ENCODE results near the gene JCAD.

DNA sequence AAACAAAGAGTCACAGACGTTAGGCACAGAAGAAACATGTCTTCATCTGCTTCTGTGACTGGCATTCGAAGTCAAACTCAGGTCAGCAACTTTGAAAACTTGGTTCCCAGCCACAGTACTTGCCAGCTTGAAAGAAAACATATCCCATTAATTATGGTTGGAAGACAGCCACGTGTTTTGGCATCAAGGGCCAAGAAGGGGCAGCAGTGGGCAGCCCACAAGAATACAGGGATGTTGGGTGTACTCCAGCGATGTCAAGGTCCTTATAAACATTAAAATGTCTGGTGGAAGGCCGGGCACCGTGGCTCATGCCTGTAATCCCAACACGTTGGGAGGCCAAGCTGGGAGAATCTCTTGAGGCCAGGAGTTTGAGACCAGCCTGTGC is 29.5 kb downstream of the JCAD start:
- TF ChIP-seq, protein P1, sequence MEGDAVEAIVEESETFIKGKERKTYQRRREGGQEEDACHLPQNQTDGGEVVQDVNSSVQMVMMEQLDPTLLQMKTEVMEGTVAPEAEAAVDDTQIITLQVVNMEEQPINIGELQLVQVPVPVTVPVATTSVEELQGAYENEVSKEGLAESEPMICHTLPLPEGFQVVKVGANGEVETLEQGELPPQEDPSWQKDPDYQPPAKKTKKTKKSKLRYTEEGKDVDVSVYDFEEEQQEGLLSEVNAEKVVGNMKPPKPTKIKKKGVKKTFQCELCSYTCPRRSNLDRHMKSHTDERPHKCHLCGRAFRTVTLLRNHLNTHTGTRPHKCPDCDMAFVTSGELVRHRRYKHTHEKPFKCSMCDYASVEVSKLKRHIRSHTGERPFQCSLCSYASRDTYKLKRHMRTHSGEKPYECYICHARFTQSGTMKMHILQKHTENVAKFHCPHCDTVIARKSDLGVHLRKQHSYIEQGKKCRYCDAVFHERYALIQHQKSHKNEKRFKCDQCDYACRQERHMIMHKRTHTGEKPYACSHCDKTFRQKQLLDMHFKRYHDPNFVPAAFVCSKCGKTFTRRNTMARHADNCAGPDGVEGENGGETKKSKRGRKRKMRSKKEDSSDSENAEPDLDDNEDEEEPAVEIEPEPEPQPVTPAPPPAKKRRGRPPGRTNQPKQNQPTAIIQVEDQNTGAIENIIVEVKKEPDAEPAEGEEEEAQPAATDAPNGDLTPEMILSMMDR (IDR thresholded peaks at IDR 0.05) = no peak
- TF ChIP-seq, protein P2, sequence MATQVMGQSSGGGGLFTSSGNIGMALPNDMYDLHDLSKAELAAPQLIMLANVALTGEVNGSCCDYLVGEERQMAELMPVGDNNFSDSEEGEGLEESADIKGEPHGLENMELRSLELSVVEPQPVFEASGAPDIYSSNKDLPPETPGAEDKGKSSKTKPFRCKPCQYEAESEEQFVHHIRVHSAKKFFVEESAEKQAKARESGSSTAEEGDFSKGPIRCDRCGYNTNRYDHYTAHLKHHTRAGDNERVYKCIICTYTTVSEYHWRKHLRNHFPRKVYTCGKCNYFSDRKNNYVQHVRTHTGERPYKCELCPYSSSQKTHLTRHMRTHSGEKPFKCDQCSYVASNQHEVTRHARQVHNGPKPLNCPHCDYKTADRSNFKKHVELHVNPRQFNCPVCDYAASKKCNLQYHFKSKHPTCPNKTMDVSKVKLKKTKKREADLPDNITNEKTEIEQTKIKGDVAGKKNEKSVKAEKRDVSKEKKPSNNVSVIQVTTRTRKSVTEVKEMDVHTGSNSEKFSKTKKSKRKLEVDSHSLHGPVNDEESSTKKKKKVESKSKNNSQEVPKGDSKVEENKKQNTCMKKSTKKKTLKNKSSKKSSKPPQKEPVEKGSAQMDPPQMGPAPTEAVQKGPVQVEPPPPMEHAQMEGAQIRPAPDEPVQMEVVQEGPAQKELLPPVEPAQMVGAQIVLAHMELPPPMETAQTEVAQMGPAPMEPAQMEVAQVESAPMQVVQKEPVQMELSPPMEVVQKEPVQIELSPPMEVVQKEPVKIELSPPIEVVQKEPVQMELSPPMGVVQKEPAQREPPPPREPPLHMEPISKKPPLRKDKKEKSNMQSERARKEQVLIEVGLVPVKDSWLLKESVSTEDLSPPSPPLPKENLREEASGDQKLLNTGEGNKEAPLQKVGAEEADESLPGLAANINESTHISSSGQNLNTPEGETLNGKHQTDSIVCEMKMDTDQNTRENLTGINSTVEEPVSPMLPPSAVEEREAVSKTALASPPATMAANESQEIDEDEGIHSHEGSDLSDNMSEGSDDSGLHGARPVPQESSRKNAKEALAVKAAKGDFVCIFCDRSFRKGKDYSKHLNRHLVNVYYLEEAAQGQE (IDR thresholded peaks at IDR 0.05; ENCODE audit: insufficient read depth in 1 of 2, low read depth in 2 of 2, low read length in 1 of 2) = no peak
- TF ChIP-seq POLR2AphosphoS5 (IDR thresholded peaks at IDR 0.05; ENCODE audit: low read depth, low read length) = no peak
- TF ChIP-seq TCF7L2 (IDR thresholded peaks at IDR 0.05; ENCODE audit: low read depth, low read length) = no peak
- TF ChIP-seq SIN3A (IDR thresholded peaks at IDR 0.05; ENCODE audit: borderline replicate concordance, insufficient read depth, low read depth, low read length) = no peak

Data from Panc1 (cell line).